Transverse colon (tissue), 4 donors: ENCODE measurements around the gene APBA1. TPM values are rescaled to one million over a fixed set of nuclear protein-coding genes. Genes with fewer than 3 reads are reported as not detected.

Experiments
- DNase-seq: peaks from one replicate; pipeline ENCODE4 v3.0.0-alpha.2; 2019
- H3K27ac ChIP-seq, 4 donors: fragments of 200-600 bp; sonication (generic); 2 replicates each; pipeline ENCODE4 v1.5.1; 2016 to 2018; ENCODE audit warnings: inconsistent platforms in 4 of 4
- H3K27me3 ChIP-seq: fragments of 200-600 bp; sonication (generic); 2 replicates; pipeline ENCODE4 v1.5.1; 2017; ENCODE audit warnings: inconsistent platforms
- H3K36me3 ChIP-seq, 4 donors: fragments of 200-600 bp; sonication (generic); 2 replicates each; pipeline ENCODE4 v1.5.1; 2017 to 2019; ENCODE audit warnings: inconsistent platforms in 4 of 4
- H3K4me1 ChIP-seq, 4 donors: fragments of 200-600 bp; sonication (generic); 2 replicates each; pipeline ENCODE4 v1.5.1; 2017 to 2020; ENCODE audit warnings: inconsistent platforms in 4 of 4
- H3K4me3 ChIP-seq, 4 donors: fragments of 200-600 bp; sonication (generic); 1 replicate in 1 of 4; 2 replicates in 3 of 4; pipeline versions ENCODE4 v1.5.1 to v1.6.1; 2017 to 2019; ENCODE audit warnings: inconsistent platforms in 4 of 4
- H3K9me3 ChIP-seq, 2 donors: fragments of 200-600 bp; sonication (generic); 2 replicates each; pipeline ENCODE4 v1.5.1; 2017 to 2019; ENCODE audit warnings: inconsistent platforms in 2 of 2
- CTCF ChIP-seq, 5 experiments: fragments of 200-600 bp in 3 of 5; fragments of 450-650 bp in 2 of 5; sonication (generic) in 3 of 5; IDR thresholded peaks; 1 replicate in 2 of 5; 2 replicates in 3 of 5; pipeline ENCODE4 v1.5.1; 2016 to 2017; ENCODE audit warnings: antibody characterized with exemption in 5 of 5, inconsistent platforms in 3 of 5, mild to moderate bottlenecking in 2 of 5, moderate library complexity in 1 of 5
- EP300 ChIP-seq: sonication (generic); formaldehyde crosslinking; IDR thresholded peaks from one replicate; pipeline ENCODE4 v1.6.1; 2017; ENCODE audit warnings: antibody characterized with exemption, low read depth
- POLR2A ChIP-seq: fragments of 450-650 bp; IDR thresholded peaks from one replicate; pipeline ENCODE4 v1.6.1; 2016; ENCODE audit warnings: antibody characterized with exemption, mild to moderate bottlenecking, moderate library complexity
- POLR2AphosphoS5 ChIP-seq, 3 donors: sonication (generic); formaldehyde crosslinking; IDR thresholded peaks; one replicate each; pipeline ENCODE4 v1.6.1; 2016; ENCODE audit warnings: antibody characterized with exemption in 3 of 3
- WGBS, 2 donors: methylation state at CpG; one replicate each; pipeline ENCODE4 v1.1.5; 2018; ENCODE audit warnings: low coverage in 1 of 2; 5-methylcytosine and 5-hydroxymethylcytosine counted together
- in situ Hi-C, 4 donors: fragments of 200-750 bp; cut with MboI; loops; one replicate each; pipeline versions ENCODE4 v1.15.0 to v1.15.1; 2017; ENCODE audit warnings: low sequenced_read_pairs in 3 of 4, low pct_ligation_motif_present in 1 of 4, low pct_unique_long_range_greater_than_20kb in 1 of 4
- intact Hi-C: fragments of 100-400 bp; cut with DNase I; formaldehyde crosslinking; loops from one replicate; pipeline ENCODE4 v1.15.1; 2023; ENCODE audit warnings: low total_unique reads
- total RNA-seq, 4 donors: library from RNA; depleted of rRNA; stranded (reverse); fragments of >200 nt; gene quantifications; one replicate each; pipeline ENCODE4 v1.1.0, GENCODE V29; 2016

APBA1 gene
- total RNA-seq, 4 donors from 2014 or later = 7.6 to 11.6 (median 10.2) TPM

DNA sequence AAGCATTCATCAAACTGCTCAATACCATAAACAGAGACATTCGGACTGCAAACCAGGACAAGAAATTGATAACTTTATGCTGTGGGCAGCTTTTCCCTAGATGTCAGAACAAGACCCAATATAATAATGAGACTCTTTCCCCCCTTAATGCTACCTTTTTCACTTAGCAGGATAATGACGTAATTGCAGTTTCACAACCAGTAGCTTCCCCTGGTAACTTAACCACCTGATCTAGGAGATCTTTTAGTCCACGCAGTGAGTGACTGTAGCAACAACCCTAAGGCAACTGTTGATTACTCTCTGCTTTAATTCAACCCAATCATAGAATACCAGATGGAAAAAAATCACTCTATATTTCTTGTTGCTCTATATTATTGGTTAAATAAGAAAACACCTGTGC is 56.3 kb downstream of the APBA1 start:
- Histone ChIP-seq H3K36me3 (no peaks in the 10 kb centered on the region), H3K4me3 (no peak overlapping the region), H3K27me3 (no peaks in the 10 kb centered on the region), H3K27ac (no peak overlapping the region), H3K4me1 (no peaks in the 10 kb centered on the region), H3K9me3 (no peaks in the 10 kb centered on the region)
- TF ChIP-seq CTCF (IDR thresholded peaks at IDR 0.05) (no peak), POLR2A (no peak)
- 87 to 89% methylated on average over 3 of the region's 3 CpGs for WGBS, 2 donors
- in situ Hi-C loops (no loop called here), intact Hi-C loops (no loop called here)
- no peak for DNase-seq

DNA sequence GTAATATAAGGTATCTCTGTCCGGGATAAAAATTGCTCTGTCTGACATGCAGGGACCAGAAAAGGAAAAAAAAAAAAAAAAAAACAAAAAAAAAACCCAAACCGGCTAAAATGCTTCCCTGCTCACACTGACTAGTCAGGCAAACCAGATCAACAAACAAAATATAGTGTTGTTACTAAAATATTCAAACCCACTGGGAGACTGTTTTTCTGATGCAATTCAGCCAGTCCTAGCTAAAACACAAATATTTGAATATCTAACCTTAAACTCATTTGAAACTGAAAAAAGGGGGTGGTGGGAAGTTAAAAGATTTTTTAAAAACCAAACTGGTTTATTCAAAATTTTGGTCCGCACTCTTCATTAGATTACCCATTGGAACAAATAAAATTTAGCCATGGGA is 61.0 kb downstream of the APBA1 start:
- Histone ChIP-seq H3K9me3 (no peaks in the 10 kb centered on the region), H3K27ac (no peak overlapping the region), H3K4me3 (no peak overlapping the region), H3K27me3 (no peaks in the 10 kb centered on the region), H3K4me1 (no peaks in the 10 kb centered on the region), H3K36me3 (no peaks in the 10 kb centered on the region)
- intact Hi-C loops (no loop called here), in situ Hi-C loops (no loop called here)
- no peak for DNase-seq
- TF ChIP-seq POLR2AphosphoS5 (IDR thresholded peaks at IDR 0.05) = no peak
- no peak for TF ChIP-seq EP300
- no peak for TF ChIP-seq POLR2A
- TF ChIP-seq CTCF (IDR thresholded peaks at IDR 0.05) = no peak
- 74 to 81% methylated on average over 3 of the region's 3 CpGs for WGBS, 2 donors

GRCh38 chr9:69609156-69609555 is 63.0 kb downstream of the APBA1 start:
- no peaks in the 10 kb centered on the region for H3K4me1 ChIP-seq
- H3K4me3 ChIP-seq = no peak overlapping the region
- no peaks in the 10 kb centered on the region for H3K9me3 ChIP-seq
- intact Hi-C loops = no loop called here
- DNase-seq = no peak
- H3K27me3 ChIP-seq = no peaks in the 10 kb centered on the region
- TF ChIP-seq EP300 = no peak
- TF ChIP-seq POLR2A = no peak
- no peak for TF ChIP-seq POLR2AphosphoS5 (IDR thresholded peaks at IDR 0.05)
- no peak for TF ChIP-seq CTCF (IDR thresholded peaks at IDR 0.05)
- no peaks in the 10 kb centered on the region for H3K36me3 ChIP-seq
- no peak overlapping the region for H3K27ac ChIP-seq
- in situ Hi-C loops = no loop called here

GRCh38 chr9:69606089-69606488 is 66.1 kb downstream of the APBA1 start:
- Histone ChIP-seq H3K4me1 (no peaks in the 10 kb centered on the region), H3K36me3 (no peaks in the 10 kb centered on the region), H3K27me3 (no peaks in the 10 kb centered on the region), H3K27ac (no peak overlapping the region), H3K9me3 (no peaks in the 10 kb centered on the region), H3K4me3 (no peak overlapping the region)
- in situ Hi-C loops = no loop called here
- TF ChIP-seq EP300 (no peak), POLR2A (no peak), POLR2AphosphoS5 (IDR thresholded peaks at IDR 0.05) (no peak), CTCF (IDR thresholded peaks at IDR 0.05) (no peak)
- 81 to 85% methylated on average over 5 of the region's 5 CpGs for WGBS, 2 donors
- intact Hi-C loops = no loop called here
- no peak for DNase-seq
